Measurements from ENCODE around the gene NUP214. TPM values are rescaled to one million over a fixed set of nuclear protein-coding genes. Genes with fewer than 3 reads are reported as not detected.
"Not testable (repeated sequence)": the region's sequence is repeated elsewhere in the genome, so short reads cannot be mapped to it uniquely, and the experiment has no call there.

NUP214 gene
- total RNA-seq, 2 experiments from 2014 or later = 40.2 to 41.1 TPM

DNA sequence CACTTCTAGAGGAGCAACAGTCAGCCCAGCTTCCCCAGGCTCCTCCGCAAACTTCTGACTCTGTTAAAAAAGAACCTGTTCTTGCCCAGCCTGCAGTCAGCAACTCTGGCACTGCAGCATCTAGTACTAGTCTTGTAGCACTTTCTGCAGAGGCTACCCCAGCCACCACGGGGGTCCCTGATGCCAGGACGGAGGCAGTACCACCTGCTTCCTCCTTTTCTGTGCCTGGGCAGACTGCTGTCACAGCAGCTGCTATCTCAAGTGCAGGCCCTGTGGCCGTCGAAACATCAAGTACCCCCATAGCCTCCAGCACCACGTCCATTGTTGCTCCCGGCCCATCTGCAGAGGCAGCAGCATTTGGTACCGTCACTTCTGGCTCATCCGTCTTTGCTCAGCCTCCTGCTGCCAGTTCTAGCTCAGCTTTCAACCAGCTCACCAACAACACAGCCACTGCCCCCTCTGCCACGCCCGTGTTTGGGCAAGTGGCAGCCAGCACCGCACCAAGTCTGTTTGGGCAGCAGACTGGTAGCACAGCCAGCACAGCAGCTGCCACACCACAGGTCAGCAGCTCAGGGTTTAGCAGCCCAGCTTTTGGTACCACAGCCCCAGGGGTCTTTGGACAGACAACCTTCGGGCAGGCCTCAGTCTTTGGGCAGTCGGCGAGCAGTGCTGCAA lies 72.8 kb downstream of the NUP214 start:
- Mint-ChIP-seq H3K4me3 (no peak overlapping the region), H3K27ac (no peak overlapping the region), H3K36me3 (ENCODE audit: low read depth) (peaks cover 39% of the 10 kb centered on the region), H3K9me3 (no peaks in the 10 kb centered on the region), H3K4me1 (ENCODE audit: low read depth) (no peaks in the 10 kb centered on the region), H3K27me3 (ENCODE audit: low read depth) (no peaks in the 10 kb centered on the region)
- DNase-seq = no peak
- intact Hi-C loops (cut with micrococcal nuclease) = no loop called here
- CTCF ChIA-PET = interaction anchor here (1.3 to 1.7 kb wide), 2 partner anchors 19 to 138 kb away, joined by 3 read pairs; no protein-coding TSS in a partner anchor

GRCh38 chr9:131201856-131202255 lies 76.5 kb downstream of the NUP214 start:
- CTCF ChIA-PET = no interaction called here
- DNase-seq = no peak
- intact Hi-C loops (cut with micrococcal nuclease) = no loop called here
- H3K27ac Mint-ChIP-seq = no peak overlapping the region
- no peak overlapping the region for H3K4me3 Mint-ChIP-seq
- H3K9me3 Mint-ChIP-seq = no peaks in the 10 kb centered on the region
- H3K36me3 Mint-ChIP-seq (ENCODE audit: low read depth) = peaks cover 45% of the 10 kb centered on the region
- H3K4me1 Mint-ChIP-seq (ENCODE audit: low read depth) = no peaks in the 10 kb centered on the region
- no peaks in the 10 kb centered on the region for H3K27me3 Mint-ChIP-seq (ENCODE audit: low read depth)

DNA sequence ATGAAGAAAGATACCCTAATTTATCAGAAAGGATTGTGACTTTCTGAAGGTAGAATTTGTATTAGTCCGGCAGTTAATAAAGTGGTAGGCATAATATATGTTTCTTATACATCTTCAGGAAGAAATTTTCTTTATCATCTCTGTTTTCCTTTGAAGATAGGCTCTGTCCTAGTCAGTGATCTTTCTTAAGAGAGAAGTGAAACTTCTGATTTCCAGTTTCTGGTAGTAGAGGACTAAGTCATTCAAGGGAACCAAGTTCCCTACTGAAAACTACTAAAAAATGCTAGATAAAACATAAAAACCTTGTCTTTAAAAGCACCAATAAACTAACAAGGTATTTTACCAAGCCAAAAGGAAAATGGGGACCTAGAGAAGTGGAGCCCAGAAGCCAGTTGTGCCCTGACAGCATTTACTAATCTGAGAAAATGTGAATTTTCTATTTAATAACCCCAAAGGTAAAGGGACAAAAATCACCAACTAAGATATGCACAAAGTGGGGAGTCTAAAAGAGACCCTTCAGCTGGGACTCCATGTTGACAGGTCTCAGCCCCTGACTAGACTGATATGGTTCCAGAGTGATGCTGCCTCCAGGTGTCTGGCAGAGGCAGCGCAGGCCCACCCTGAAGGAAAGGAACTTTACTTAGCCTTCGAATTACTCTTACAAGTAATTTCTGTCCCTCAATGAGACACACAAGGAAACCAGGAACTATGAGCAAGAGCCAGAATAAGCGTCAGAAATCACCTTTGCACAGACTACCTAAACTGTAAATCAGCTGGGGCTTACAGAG lies 78.2 kb downstream of the NUP214 start:
- intact Hi-C loops (cut with micrococcal nuclease) = no loop called here
- Mint-ChIP-seq H3K27ac (no peak overlapping the region), H3K4me3 (no peak overlapping the region), H3K9me3 (no peaks in the 10 kb centered on the region), H3K36me3 (ENCODE audit: low read depth) (peaks cover 48% of the 10 kb centered on the region), H3K27me3 (ENCODE audit: low read depth) (no peaks in the 10 kb centered on the region), H3K4me1 (ENCODE audit: low read depth) (no peaks in the 10 kb centered on the region)
- CTCF ChIA-PET = no interaction called here
- DNase-seq = no peak

DNA sequence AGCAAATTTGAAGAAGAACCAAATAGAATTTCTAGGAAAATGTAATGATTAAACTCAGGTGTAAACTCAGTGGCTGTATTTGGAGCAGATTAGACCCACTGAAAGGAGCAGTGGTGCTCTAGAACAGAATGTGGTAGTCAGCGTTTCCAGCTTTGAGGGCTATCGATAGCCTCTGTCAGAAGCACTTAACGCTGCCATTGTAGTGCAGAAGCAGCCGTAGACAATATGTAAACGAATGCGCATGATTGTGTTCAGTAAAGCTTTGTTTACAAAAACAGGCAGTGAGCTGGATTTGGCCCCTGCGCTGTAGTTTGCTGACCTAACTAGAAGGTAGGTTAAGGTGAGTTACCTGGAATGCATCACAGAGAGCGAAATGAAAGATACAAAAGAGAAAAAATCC lies 78.9 kb downstream of the NUP214 start:
- DNase-seq = no peak
- Mint-ChIP-seq H3K4me3 (no peak overlapping the region), H3K27me3 (ENCODE audit: low read depth) (no peaks in the 10 kb centered on the region), H3K27ac (no peak overlapping the region), H3K9me3 (no peaks in the 10 kb centered on the region), H3K36me3 (ENCODE audit: low read depth) (peaks cover 49% of the 10 kb centered on the region), H3K4me1 (ENCODE audit: low read depth) (no peaks in the 10 kb centered on the region)
- intact Hi-C loops (cut with micrococcal nuclease) = no loop called here
- CTCF ChIA-PET = no interaction called here

DNA sequence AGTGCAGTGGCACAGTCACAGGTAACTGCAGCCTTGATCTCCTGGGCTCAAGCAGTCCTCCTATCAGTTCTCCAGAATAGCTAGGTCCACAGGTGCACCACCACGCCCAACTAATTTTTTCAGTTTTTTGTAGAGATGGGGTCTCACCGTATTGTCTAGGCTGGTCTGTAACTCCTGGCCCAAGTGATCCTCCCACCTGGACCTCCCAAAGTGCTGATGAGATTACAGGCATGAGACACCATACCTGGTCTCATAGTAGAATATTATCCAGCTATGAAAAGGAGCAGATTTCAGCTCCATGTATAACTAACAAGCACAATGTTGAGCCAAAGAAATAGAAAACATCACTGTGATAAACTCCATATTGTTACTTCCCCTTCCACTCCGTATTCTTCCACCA lies 81.1 kb downstream of the NUP214 start:
- Mint-ChIP-seq H3K9me3 (peaks cover 7% of the 10 kb centered on the region), H3K36me3 (ENCODE audit: low read depth) (peaks cover 64% of the 10 kb centered on the region), H3K4me1 (ENCODE audit: low read depth) (no peaks in the 10 kb centered on the region), H3K27me3 (ENCODE audit: low read depth) (no peaks in the 10 kb centered on the region), H3K4me3 (no peak overlapping the region), H3K27ac (no peak overlapping the region)
- intact Hi-C loops (cut with micrococcal nuclease) = no loop called here
- DNase-seq = no peak
- CTCF ChIA-PET = interaction anchor here (0.9 kb wide), 1 partner anchor 130 kb away, joined by 3 read pairs; no protein-coding TSS in a partner anchor

DNA sequence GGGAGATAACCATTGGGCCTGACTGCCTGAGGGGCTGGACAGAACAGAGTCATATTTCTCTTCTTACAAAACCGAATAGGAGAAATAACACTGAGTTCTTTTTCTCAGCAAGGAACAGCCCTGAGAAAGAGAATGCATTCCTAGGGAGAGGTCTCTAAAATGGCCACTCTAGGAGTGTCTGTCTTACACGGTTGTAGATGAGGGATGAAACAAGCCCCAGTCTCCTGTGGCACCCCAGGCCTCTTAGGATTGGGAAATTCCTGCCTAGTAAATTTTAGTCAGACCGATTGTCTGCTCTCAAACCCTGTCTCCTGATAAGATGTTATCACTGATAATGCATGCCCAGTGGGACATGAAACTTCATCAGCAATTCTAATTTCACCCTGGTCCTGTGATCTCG lies 86.5 kb downstream of the NUP214 start:
- CTCF ChIA-PET = interaction anchor here (0.6 kb wide), 1 partner anchor 116 kb away, joined by 3 read pairs; no protein-coding TSS in a partner anchor
- H3K4me1 Mint-ChIP-seq (ENCODE audit: low read depth); H3K27me3 Mint-ChIP-seq (ENCODE audit: low read depth); intact Hi-C loops (cut with micrococcal nuclease); H3K27ac Mint-ChIP-seq; DNase-seq; H3K4me3 Mint-ChIP-seq: not testable (repeated sequence)
- Mint-ChIP-seq H3K36me3 (ENCODE audit: low read depth) (peaks cover 53% of the 10 kb centered on the region), H3K9me3 (peaks cover 14% of the 10 kb centered on the region)

DNA sequence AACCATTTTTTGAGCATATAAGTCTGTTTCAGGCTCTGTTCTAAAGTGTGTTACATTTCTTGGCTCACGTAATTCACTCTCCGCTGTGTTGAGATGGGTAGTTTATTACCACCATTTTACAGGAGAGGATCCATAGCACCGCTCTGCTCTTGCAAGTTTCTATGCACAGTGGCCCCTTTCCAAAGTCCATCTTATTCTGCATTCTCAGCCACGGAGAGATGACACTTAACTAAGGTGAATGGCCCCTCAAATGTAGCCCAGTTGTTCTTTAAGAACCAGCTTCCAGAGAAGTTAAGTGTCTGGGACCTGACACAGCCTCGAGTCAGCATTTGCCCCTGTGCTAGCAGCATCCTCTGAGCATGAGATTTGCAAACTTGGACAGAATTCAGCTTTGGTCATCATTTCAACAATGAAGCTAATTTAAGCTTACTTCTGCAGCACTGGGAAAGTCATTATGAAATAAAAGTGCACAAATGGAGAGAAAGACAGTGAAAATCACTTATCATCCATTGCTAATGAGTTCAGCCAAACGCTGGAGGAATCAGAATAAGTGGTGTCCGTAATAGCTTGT lies 89.0 kb downstream of the NUP214 start:
- DNase-seq = no peak
- Mint-ChIP-seq H3K4me1 (ENCODE audit: low read depth) (peaks cover 5% of the 10 kb centered on the region), H3K36me3 (ENCODE audit: low read depth) (peaks cover 39% of the 10 kb centered on the region), H3K27me3 (ENCODE audit: low read depth) (no peaks in the 10 kb centered on the region), H3K27ac (no peak overlapping the region), H3K9me3 (peaks cover 14% of the 10 kb centered on the region), H3K4me3 (no peak overlapping the region)
- CTCF ChIA-PET = interaction anchor here (1.4 to 2.7 kb wide), 3 partner anchors 59 to 135 kb away, joined by 4 to 12 read pairs (median 4); no protein-coding TSS in a partner anchor
- intact Hi-C loops (cut with micrococcal nuclease) = no loop called here

- H3K4me1 Mint-ChIP-seq (ENCODE audit: low read depth) = peaks cover 5% of the 10 kb centered on the region
- peaks cover 35% of the 10 kb centered on the region for H3K36me3 Mint-ChIP-seq (ENCODE audit: low read depth)
- intact Hi-C loops (cut with micrococcal nuclease) = no loop called here
- H3K27ac Mint-ChIP-seq = no peak overlapping the region
- DNase-seq = no peak
- CTCF ChIA-PET = interaction anchor here (1.6 to 2.7 kb wide), 2 partner anchors 58 to 122 kb away, joined by 4 to 12 read pairs; no protein-coding TSS in a partner anchor
- no peak overlapping the region for H3K4me3 Mint-ChIP-seq
- H3K27me3 Mint-ChIP-seq (ENCODE audit: low read depth) = no peaks in the 10 kb centered on the region
- peaks cover 14% of the 10 kb centered on the region for H3K9me3 Mint-ChIP-seq
These were observed 89.5 kb downstream of the NUP214 start for GRCh38 chr9:131214876-131215275.

DNA sequence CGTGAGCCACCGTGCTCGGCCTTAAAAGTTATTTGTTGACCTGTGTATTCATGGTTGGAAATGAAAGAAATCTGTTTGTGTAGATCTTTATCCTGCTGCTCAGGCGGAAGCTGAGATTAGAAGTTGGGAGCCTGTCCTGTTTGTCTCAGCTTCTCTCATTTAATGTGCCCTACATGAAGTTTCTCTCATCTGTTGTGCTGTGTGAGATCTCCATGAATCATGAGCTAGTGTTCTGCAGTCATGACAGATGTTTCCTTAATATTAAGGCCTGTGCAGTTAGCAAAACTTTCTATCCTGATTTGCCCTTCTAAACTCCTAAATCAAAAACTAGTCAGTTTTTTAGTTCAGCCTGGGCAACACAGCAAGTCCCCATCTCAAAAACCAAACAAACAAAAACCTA lies 91.4 kb downstream of the NUP214 start:
- intact Hi-C loops (cut with micrococcal nuclease) = no loop called here
- Mint-ChIP-seq H3K4me1 (ENCODE audit: low read depth) (peaks cover 5% of the 10 kb centered on the region), H3K4me3 (no peak overlapping the region), H3K27ac (no peak overlapping the region), H3K36me3 (ENCODE audit: low read depth) (peaks cover 18% of the 10 kb centered on the region), H3K9me3 (peaks cover 5% of the 10 kb centered on the region), H3K27me3 (ENCODE audit: low read depth) (no peaks in the 10 kb centered on the region)
- CTCF ChIA-PET = interaction anchor here (0.6 kb wide), 1 partner anchor 147 kb away, joined by 9 read pairs; no protein-coding TSS in a partner anchor
- no peak for DNase-seq

DNA sequence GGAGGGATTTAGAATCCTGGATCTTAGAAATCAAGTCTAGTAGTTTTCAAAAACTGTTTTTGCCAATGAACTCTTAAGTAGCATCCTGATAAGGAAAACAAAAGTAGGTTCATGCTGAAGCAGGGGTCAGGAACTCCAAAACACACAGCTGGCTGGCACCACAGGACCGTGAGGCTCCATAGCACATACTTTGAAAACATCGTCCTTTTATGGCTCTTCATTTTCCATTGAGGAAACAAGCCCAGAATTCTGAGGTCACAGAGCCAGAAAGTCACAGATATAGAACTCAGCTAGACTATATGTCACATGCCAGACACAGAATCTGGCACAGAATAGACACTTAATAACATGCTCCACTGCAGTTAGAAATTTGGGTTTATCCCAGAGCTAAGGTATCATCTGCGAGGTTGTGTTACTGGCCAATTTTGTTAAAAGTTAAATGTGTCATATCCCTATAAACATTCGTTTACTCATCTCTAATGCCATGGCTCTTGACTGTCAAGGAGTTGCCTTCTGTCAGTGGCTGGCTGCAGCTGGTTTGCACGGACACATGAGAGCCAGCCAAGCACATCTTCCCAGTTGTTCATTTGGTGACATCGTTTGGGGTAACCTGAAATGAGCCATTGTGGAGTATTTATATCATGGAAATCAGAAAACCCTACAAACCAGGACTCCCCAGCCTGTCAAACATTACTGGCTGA lies 92.1 kb downstream of the NUP214 start:
- Mint-ChIP-seq H3K36me3 (ENCODE audit: low read depth) (peaks cover 12% of the 10 kb centered on the region), H3K27ac (no peak overlapping the region)

GRCh38 chr9:131218370-131218769 lies 93.0 kb downstream of the NUP214 start:
- no peak overlapping the region for H3K4me3 Mint-ChIP-seq
- H3K9me3 Mint-ChIP-seq = no peaks in the 10 kb centered on the region
- peaks cover 5% of the 10 kb centered on the region for H3K4me1 Mint-ChIP-seq (ENCODE audit: low read depth)
- H3K27ac Mint-ChIP-seq = no peak overlapping the region
- CTCF ChIA-PET = interaction anchor here (2.1 kb wide), 1 partner anchor 118 kb away, joined by 6 read pairs; no protein-coding TSS in a partner anchor
- DNase-seq = no peak
- intact Hi-C loops (cut with micrococcal nuclease) = no loop called here
- no peaks in the 10 kb centered on the region for H3K27me3 Mint-ChIP-seq (ENCODE audit: low read depth)
- H3K36me3 Mint-ChIP-seq (ENCODE audit: low read depth) = peaks cover 18% of the 10 kb centered on the region

More for the DNA sequence above, 92.1 kb downstream of the NUP214 start:
- H3K9me3 Mint-ChIP-seq = peaks cover under 1% of the 10 kb centered on the region
- H3K27me3 Mint-ChIP-seq (ENCODE audit: low read depth) = no peaks in the 10 kb centered on the region
- CTCF ChIA-PET = interaction anchor here (2.1 kb wide), 1 partner anchor 119 kb away, joined by 6 read pairs; no protein-coding TSS in a partner anchor
- H3K4me1 Mint-ChIP-seq (ENCODE audit: low read depth) = peaks cover 5% of the 10 kb centered on the region
- intact Hi-C loops (cut with micrococcal nuclease) = no loop called here
- no peak for DNase-seq
- no peak overlapping the region for H3K4me3 Mint-ChIP-seq

GRCh38 chr9:131220485-131220884 lies 95.1 kb downstream of the NUP214 start:
- Mint-ChIP-seq H3K27ac (no peak overlapping the region), H3K27me3 (ENCODE audit: low read depth) (no peaks in the 10 kb centered on the region), H3K9me3 (no peaks in the 10 kb centered on the region), H3K36me3 (ENCODE audit: low read depth) (peaks cover 19% of the 10 kb centered on the region), H3K4me1 (ENCODE audit: low read depth) (peaks cover 1% of the 10 kb centered on the region), H3K4me3 (no peak overlapping the region)
- CTCF ChIA-PET = interaction anchor here (0.6 to 1.7 kb wide), 2 partner anchors 116 to 349 kb away, joined by 3 to 5 read pairs; no protein-coding TSS in a partner anchor
- intact Hi-C loops (cut with micrococcal nuclease) = no loop called here
- DNase-seq = no peak

Measured in activated naive CD4-positive, alpha-beta T cell treated with anti-CD3 and anti-CD28 coated beads for 36 hours (primary cell).